H1 (cell line): ENCODE results near the gene MARCHF3. TPM values are rescaled to one million over a fixed set of nuclear protein-coding genes. Genes with fewer than 3 reads are reported as not detected.

Source experiments
- CTCF ChIA-PET: fragments of 300-600 bp; sonication (Branson Sonifier 250); formaldehyde crosslinking; loops from one replicate; lab custom pipeline; 2021; ENCODE audit not compliant: partially characterized antibody; lab: Charles Lee
- POLR2A ChIA-PET: fragments of 300-600 bp; sonication (Branson Sonifier 250); formaldehyde crosslinking; loops from one replicate; lab custom pipeline; 2021; ENCODE audit warnings: inconsistent platforms; ENCODE audit not compliant: partially characterized antibody; lab: Charles Lee
- DNase-seq, 2 experiments: peaks; one replicate each; pipeline versions ENCODE4 v3.0.0 to v3.0.0-alpha.2; 2010 to 2022; ENCODE audit warnings: low spot score in 2 of 2, low read depth in 1 of 2, mixed read lengths in 1 of 2
- FAIRE-seq: peaks from 2 replicates; lab custom pipeline; 2011; peaks lifted over from hg19 to GRCh38; lab: Jason Lieb, UNC
- H2AFZ ChIP-seq: 2 replicates; pipeline ENCODE4 v1.8.1; 2012; ENCODE audit warnings: low read length, inconsistent platforms
- H2AK5ac ChIP-seq: 2 replicates; pipeline ENCODE4 v1.6.1; 2013; ENCODE audit warnings: low read depth, low read length
- H2BK120ac ChIP-seq: replicated peaks from 2 replicates; pipeline ENCODE3; 2013; ENCODE audit warnings: low read depth, low read length, inconsistent platforms
- H2BK12ac ChIP-seq: 2 replicates; pipeline ENCODE4 v1.6.1; 2013; ENCODE audit warnings: low read depth, low read length
- H2BK15ac ChIP-seq: 2 replicates; pipeline ENCODE4 v1.6.1; 2013; ENCODE audit warnings: low read length
- H2BK20ac ChIP-seq: 2 replicates; pipeline ENCODE4 v1.6.1; 2013; ENCODE audit warnings: low read length
- H2BK5ac ChIP-seq: 2 replicates; pipeline ENCODE4 v1.6.1; 2013; ENCODE audit warnings: low read depth, low read length
- H3K14ac ChIP-seq: 2 replicates; pipeline ENCODE4 v1.6.1; 2013; ENCODE audit warnings: inconsistent platforms; ENCODE audit not compliant: insufficient read length
- H3K18ac ChIP-seq: 2 replicates; pipeline ENCODE4 v1.6.1; 2013; ENCODE audit warnings: low read length; ENCODE audit errors: extremely low read depth
- H3K23ac ChIP-seq: 2 replicates; pipeline ENCODE4 v1.6.1; 2013; ENCODE audit warnings: inconsistent platforms; ENCODE audit not compliant: insufficient read length
- H3K23me2 ChIP-seq: 2 replicates; pipeline ENCODE4 v1.6.1; 2013; ENCODE audit warnings: low read depth, low read length
- H3K27ac ChIP-seq: 2 replicates; pipeline ENCODE4 v1.6.1; 2011; ENCODE audit warnings: low read depth, low read length, inconsistent platforms
- H3K27me3 ChIP-seq, 4 experiments: replicated peaks in 1 of 4; 1 replicate in 1 of 4; 2 replicates in 3 of 4; pipeline versions ENCODE4 v1.6.1 to v1.8.1; 2011 to 2013; ENCODE audit warnings: low read length in 3 of 4, mild to moderate bottlenecking in 3 of 4, inconsistent platforms in 2 of 4, mixed read lengths in 2 of 4, moderate library complexity in 1 of 4; ENCODE audit not compliant: control insufficient read depth in 3 of 4, insufficient read depth in 3 of 4; ENCODE audit errors: extremely low read depth in 1 of 4
- H3K36me3 ChIP-seq, 4 experiments: 2 replicates each; pipeline versions ENCODE4 v1.6.1 to v1.8.1; 2011 to 2013; ENCODE audit warnings: mild to moderate bottlenecking in 4 of 4, low read length in 3 of 4, moderate library complexity in 2 of 4, control low read depth in 1 of 4, inconsistent platforms in 1 of 4; ENCODE audit not compliant: insufficient read depth in 4 of 4, control insufficient read depth in 2 of 4
- H3K4ac ChIP-seq: replicated peaks from 2 replicates; pipeline ENCODE3; 2013; ENCODE audit warnings: low read length, low read depth, mixed read lengths, inconsistent platforms; ENCODE audit not compliant: insufficient read length
- H3K4me1 ChIP-seq, 4 experiments: replicated peaks in 1 of 4; 1 replicate in 1 of 4; 2 replicates in 3 of 4; pipeline versions ENCODE4 v1.6.1 to v1.8.1; 2011 to 2013; ENCODE audit warnings: low read length in 3 of 4, inconsistent platforms in 2 of 4, mixed read lengths in 1 of 4; ENCODE audit not compliant: insufficient read depth in 4 of 4, control insufficient read depth in 3 of 4
- H3K4me2 ChIP-seq, 2 experiments: 2 replicates each; pipeline versions ENCODE4 v1.6.1 to v1.8.1; 2011 to 2013; ENCODE audit warnings: low read depth in 2 of 2, low read length in 2 of 2, control low read depth in 1 of 2, inconsistent platforms in 1 of 2, mild to moderate bottlenecking in 1 of 2; ENCODE audit not compliant: insufficient read depth in 1 of 2
- H3K4me3 ChIP-seq, 4 experiments: fragments of 200-600, 300-600 bp in 1 of 4; sonication (generic), shearing (Covaris generic), sonication (Bioruptor Twin) in 1 of 4; 2 replicates each; pipeline versions ENCODE4 v1.5.1 to v1.8.1; 2011 to 2016; ENCODE audit warnings: low read length in 4 of 4, low read depth in 3 of 4, control low read depth in 2 of 4, inconsistent platforms in 2 of 4, mild to moderate bottlenecking in 2 of 4, mixed read lengths in 1 of 4, moderate library complexity in 1 of 4; ENCODE audit not compliant: insufficient read depth in 2 of 4; ENCODE audit errors: extremely low read depth in 1 of 4
- H3K56ac ChIP-seq: replicated peaks from 2 replicates; pipeline ENCODE3; 2013; ENCODE audit warnings: low read depth, mild to moderate bottlenecking, mixed read lengths, low read length, inconsistent platforms; ENCODE audit not compliant: insufficient read length
- H3K79me1 ChIP-seq: 2 replicates; pipeline ENCODE4 v1.6.1; 2013; ENCODE audit warnings: low read depth, low read length, control low read depth
- H3K79me2 ChIP-seq, 2 experiments: 2 replicates each; pipeline versions ENCODE4 v1.6.1 to v1.8.1; 2012 to 2013; ENCODE audit warnings: low read length in 2 of 2, mild to moderate bottlenecking in 2 of 2, inconsistent platforms in 1 of 2; ENCODE audit not compliant: insufficient read depth in 2 of 2, control insufficient read depth in 1 of 2
- H3K9ac ChIP-seq, 4 experiments: replicated peaks in 1 of 4; 1 replicate in 1 of 4; 2 replicates in 3 of 4; pipeline versions ENCODE4 v1.6.1 to v1.8.1; 2011 to 2013; ENCODE audit warnings: low read depth in 3 of 4, low read length in 3 of 4, control low read depth in 2 of 4, mild to moderate bottlenecking in 2 of 4, moderate library complexity in 2 of 4, inconsistent platforms in 1 of 4; ENCODE audit errors: extremely low read depth in 1 of 4
- H3K9me3 ChIP-seq, 2 experiments: 2 replicates each; pipeline versions ENCODE4 v1.6.1 to v1.8.1; 2012 to 2013; ENCODE audit warnings: mild to moderate bottlenecking in 2 of 2, moderate library complexity in 2 of 2, control low read depth in 1 of 2, inconsistent platforms in 1 of 2, low read depth in 1 of 2, low read length in 1 of 2, mixed read lengths in 1 of 2; ENCODE audit not compliant: insufficient read depth in 2 of 2
- H4K20me1 ChIP-seq, 2 experiments: replicated peaks in 1 of 2; 2 replicates each; pipeline versions ENCODE3 to v1.8.1; 2011 to 2013; ENCODE audit warnings: inconsistent platforms in 2 of 2, low read length in 2 of 2, mild to moderate bottlenecking in 1 of 2; ENCODE audit not compliant: insufficient read depth in 2 of 2, control insufficient read depth in 1 of 2
- H4K5ac ChIP-seq: 2 replicates; pipeline ENCODE4 v1.6.1; 2013; ENCODE audit warnings: low read length, low read depth, mixed read lengths, inconsistent platforms; ENCODE audit not compliant: insufficient read length
- H4K8ac ChIP-seq: 2 replicates; pipeline ENCODE4 v1.8.0; 2013; ENCODE audit warnings: mild to moderate bottlenecking, moderate library complexity, low read length, inconsistent platforms; ENCODE audit not compliant: insufficient read depth; ENCODE audit errors: extremely low read depth
- H4K91ac ChIP-seq: replicated peaks from 2 replicates; pipeline ENCODE3; 2013; ENCODE audit warnings: low read length, mixed read lengths, inconsistent platforms; ENCODE audit not compliant: insufficient read length
- BRCA1 ChIP-seq: IDR thresholded peaks from 2 replicates; pipeline ENCODE4 v1.6.1; 2012; ENCODE audit warnings: low read depth, low read length, improper control_type of control experiment
- CTCF ChIP-seq, 3 experiments: IDR thresholded peaks; 1 replicate in 2 of 3; 2 replicates in 1 of 3; pipeline versions ENCODE4 v1.5.1 to v1.6.1; 2011; ENCODE audit warnings: low read length in 3 of 3, mild to moderate bottlenecking in 3 of 3, inconsistent platforms in 2 of 3, low read depth in 1 of 3, moderate library complexity in 1 of 3; ENCODE audit not compliant: insufficient read depth in 1 of 3; ENCODE audit errors: control extremely low read depth in 1 of 3
- EP300 ChIP-seq, 2 experiments: IDR thresholded peaks; 1 replicate in 1 of 2; 2 replicates in 1 of 2; pipeline ENCODE4 v1.6.1; 2011 to 2012; ENCODE audit warnings: low read depth in 2 of 2, low read length in 2 of 2, mild to moderate bottlenecking in 2 of 2, borderline replicate concordance in 1 of 2, inconsistent platforms in 1 of 2, moderate library complexity in 1 of 2
- JUN ChIP-seq: IDR thresholded peaks from 2 replicates; pipeline ENCODE4 v1.6.1; 2011; ENCODE audit warnings: low read depth, mild to moderate bottlenecking, improper control_type of control experiment, low read length
- KDM4A ChIP-seq: IDR thresholded peaks from one replicate; pipeline ENCODE4 v1.7.1; 2012; ENCODE audit warnings: low read depth, mild to moderate bottlenecking, moderate library complexity, low read length, inconsistent platforms; ENCODE audit not compliant: severe bottlenecking
- POLR2AphosphoS5 ChIP-seq: IDR thresholded peaks from 2 replicates; pipeline ENCODE4 v1.6.1; 2011; ENCODE audit warnings: low read depth, low read length
- SP4 ChIP-seq: IDR thresholded peaks from 2 replicates; pipeline ENCODE4 v1.6.1; 2012; ENCODE audit warnings: low read length, inconsistent platforms
- TAF7 ChIP-seq: optimal IDR thresholded peaks from 2 replicates; pipeline ENCODE3; 2011; ENCODE audit warnings: low read depth, mild to moderate bottlenecking, inconsistent platforms, low read length, moderate library complexity, borderline replicate concordance
- TCF12 ChIP-seq: IDR thresholded peaks from 2 replicates; pipeline ENCODE4 v1.6.1; 2011; ENCODE audit warnings: low read depth, mild to moderate bottlenecking, low read length
- TEAD4 ChIP-seq: IDR thresholded peaks from 2 replicates; pipeline ENCODE4 v1.6.1; 2012; ENCODE audit warnings: low read depth, low read length, inconsistent platforms, mixed read lengths
- WGBS, 2 experiments: shearing (Covaris generic) in 1 of 2; methylation state at CpG; one replicate each; pipeline versions ENCODE4 v1.1.6 to v1.1.7; 2013 to 2015; ENCODE audit warnings: low lambda C conversion rate in 2 of 2, mixed read lengths in 2 of 2, inconsistent platforms in 1 of 2, low coverage in 1 of 2, missing lambda C conversion rate in 1 of 2; ENCODE audit not compliant: insufficient replicate concordance in 2 of 2, insufficient coverage in 1 of 2, insufficient read length in 1 of 2; ENCODE audit errors: extremely low coverage in 1 of 2, missing lambda C conversion rate in 1 of 2; 5-methylcytosine and 5-hydroxymethylcytosine counted together
- polyA plus RNA-seq, 7 experiments: library from polyadenylated mRNA; depleted of rRNA in 3 of 7; stranded (reverse) in 5 of 7; unstranded in 2 of 7; fragments of >200 nt in 5 of 7; fragments of 200-250 nt in 2 of 7; gene quantifications; 1 replicate in 5 of 7; 2 replicates in 1 of 7; 4 replicates in 1 of 7; pipeline versions ENCODE4 v1.2.1 to v1.2.3, GENCODE V29; 2011 to 2013; ENCODE audit warnings: missing spikeins in 2 of 7, mixed read lengths in 2 of 7
- total RNA-seq: library from RNA; stranded (reverse); fragmentation: NEBNext Ultra II Directional; extraction: Animal tissue kit (Norgen Biotek cat#: 25700); gene quantifications from 2 replicates; pipeline ENCODE4 v1.2.1, GENCODE V29; 2021

MARCHF3 gene
- total and polyA plus RNA-seq, 2 of the 8 experiments (the other 6 are each of a cell fraction or from before 2014, with no cell fraction given): 12.0 to 16.9 TPM

- Histone ChIP-seq H4K5ac (no peak overlapping the region), H3K4me2 (no peak overlapping the region), H4K91ac (no peak overlapping the region), H3K23ac (no peak overlapping the region), H3K18ac (peak overlapping the region; percentile 63; the same call in 1 of the 2 replicates), H3K27ac (no peak overlapping the region), H3K9me3 (peaks cover 0 to 4% of the 10 kb centered on the region in 2 experiments; a peak in 1 of 4 replicates), H3K79me1 (no peaks in the 10 kb centered on the region; the same call in 1 of the 2 replicates), H3K9ac (no peak overlapping the region), H2BK15ac (peak overlapping the region; percentile 89), H3K23me2 (no peaks in the 10 kb centered on the region), H3K79me2 (peaks cover 0 to 15% of the 10 kb centered on the region in 2 experiments; a peak in 2 of 4 replicates), H2AFZ (no peak overlapping the region), H2BK20ac (peak overlapping the region; percentile 44; the same call in 1 of the 2 replicates), H2BK12ac (peak overlapping the region; percentile 88; the same call in 1 of the 2 replicates), H4K20me1 (no peaks in the 10 kb centered on the region), H3K36me3 (peaks cover 0 to 10% (median 2%) of the 10 kb centered on the region in 4 experiments; a peak in 3 of 8 replicates), H3K56ac (no peak overlapping the region), H3K4ac (peak overlapping the region; percentile 65), H3K27me3 (no peaks in the 10 kb centered on the region), H2BK120ac (no peak overlapping the region), H3K4me1 (peaks cover 6 to 18% (median 15%) of the 10 kb centered on the region in 4 experiments), H2BK5ac (peak overlapping the region; percentile 74; the same call in 1 of the 2 replicates), H3K14ac (no peak overlapping the region), H3K4me3 (no peak overlapping the region), H4K8ac (no peak overlapping the region), H2AK5ac (peak overlapping the region; percentile 68; the same call in 1 of the 2 replicates)
- DNase-seq (peak in 1 of 2 experiments; percentile 41), FAIRE-seq (no peak)
- WGBS, 2 experiments: 86% methylated on average over 14 of the region's 14 CpGs; no CpG with 5 or more reads in 1 of the 2 experiments
- POLR2A ChIA-PET: interaction anchor here (1.1 to 1.3 kb wide), 2 partner anchors 14 to 17 kb away, joined by 3 read pairs; no protein-coding TSS in a partner anchor
- CTCF ChIA-PET: interaction anchor here (0.7 kb wide), 1 partner anchor 178 kb away, joined by 3 read pairs; no protein-coding TSS in a partner anchor
- TF ChIP-seq EP300 (IDR thresholded peaks at IDR 0.05; ENCODE audit: borderline replicate concordance in 1 of 2, low read depth in 2 of 2, low read length in 2 of 2) (no peak), TCF12 (no peak), BRCA1 (no peak), TEAD4 (no peak), SP4 (no peak), POLR2AphosphoS5 (no peak), KDM4A (no peak), TAF7 (no peak), CTCF (IDR thresholded peaks at IDR 0.05; ENCODE audit: control extremely low read depth in 1 of 3, insufficient read depth in 1 of 3, low read depth in 1 of 3, low read length in 3 of 3) (no peak), JUN (no peak)
Measured at GRCh38 chr5:126851501-126852011, 178.8 kb downstream of the MARCHF3 start.
